Measurements from ENCODE around the gene LRRC37A2. TPM values are rescaled to one million over a fixed set of nuclear protein-coding genes. Genes with fewer than 3 reads are reported as not detected.
"Not testable (repeated sequence)": the region's sequence is repeated elsewhere in the genome, so short reads cannot be mapped to it uniquely, and the experiment has no call there.

Gene LRRC37A2
- total and polyA plus RNA-seq, 2 of the 8 experiments (the other 6 are each of a cell fraction or from before 2014, with no cell fraction given): 4.7 to 10.7 TPM

- H2BK12ac ChIP-seq (ENCODE audit: low read depth, low read length); H4K5ac ChIP-seq (ENCODE audit: insufficient read length, low read depth, low read length); H4K20me1 ChIP-seq (replicated peaks in 1 of 2; ENCODE audit: control insufficient read depth in 1 of 2, insufficient read depth in 2 of 2, low read length in 2 of 2); H2BK5ac ChIP-seq (ENCODE audit: low read depth, low read length); H3K9ac ChIP-seq (replicated peaks in 1 of 4; ENCODE audit: extremely low read depth in 1 of 4, low read depth in 3 of 4, low read length in 3 of 4); H3K79me2 ChIP-seq (ENCODE audit: control insufficient read depth in 1 of 2, insufficient read depth in 2 of 2, low read length in 2 of 2); H3K4me3 ChIP-seq (ENCODE audit: extremely low read depth in 1 of 4, insufficient read depth in 2 of 4, low read depth in 3 of 4, low read length in 4 of 4); H2BK15ac ChIP-seq (ENCODE audit: low read length); H3K14ac ChIP-seq (ENCODE audit: insufficient read length); H2BK120ac ChIP-seq (replicated peaks; ENCODE audit: low read depth, low read length); H2AK5ac ChIP-seq (ENCODE audit: low read depth, low read length); H3K23ac ChIP-seq (ENCODE audit: insufficient read length); H3K4ac ChIP-seq (replicated peaks; ENCODE audit: insufficient read length, low read depth, low read length); H3K4me1 ChIP-seq (replicated peaks in 1 of 4; ENCODE audit: control insufficient read depth in 3 of 4, insufficient read depth in 4 of 4, low read length in 3 of 4); H3K36me3 ChIP-seq (ENCODE audit: control insufficient read depth in 2 of 4, insufficient read depth in 4 of 4, low read length in 3 of 4); H3K9me3 ChIP-seq (ENCODE audit: insufficient read depth in 2 of 2, low read depth in 1 of 2, low read length in 1 of 2); H3K27ac ChIP-seq (ENCODE audit: low read depth, low read length); H3K23me2 ChIP-seq (ENCODE audit: low read depth, low read length); DNase-seq (ENCODE audit: low read depth in 1 of 2, low spot score in 2 of 2); H3K4me2 ChIP-seq (ENCODE audit: insufficient read depth in 1 of 2, low read depth in 2 of 2, low read length in 2 of 2); H3K56ac ChIP-seq (replicated peaks; ENCODE audit: insufficient read length, low read depth, low read length); CTCF ChIA-PET (ENCODE audit: partially characterized antibody); H4K91ac ChIP-seq (replicated peaks; ENCODE audit: insufficient read length, low read length); H3K27me3 ChIP-seq (replicated peaks in 1 of 4; ENCODE audit: control insufficient read depth in 3 of 4, extremely low read depth in 1 of 4, insufficient read depth in 3 of 4, low read length in 3 of 4); H3K18ac ChIP-seq (ENCODE audit: extremely low read depth, low read length); POLR2A ChIA-PET (ENCODE audit: partially characterized antibody); H4K8ac ChIP-seq (ENCODE audit: extremely low read depth, insufficient read depth, low read length); H3K79me1 ChIP-seq (ENCODE audit: low read depth, low read length); H2BK20ac ChIP-seq (ENCODE audit: low read length); H2AFZ ChIP-seq (ENCODE audit: low read length); FAIRE-seq: not testable (repeated sequence)
- WGBS, 2 experiments (ENCODE audit: extremely low coverage in 1 of 2, insufficient coverage in 1 of 2, insufficient read length in 1 of 2, insufficient replicate concordance in 2 of 2, low coverage in 1 of 2, low lambda C conversion rate in 2 of 2, missing lambda C conversion rate in 1 of 2): no CpG with 5 or more reads among the region's 3 CpGs
These were observed 88.5 kb downstream of the LRRC37A2 start for GRCh38 chr17:46600767-46601166.

GRCh38 chr17:46603125-46603524 is 90.9 kb downstream of the LRRC37A2 start:
- H3K79me1 ChIP-seq (ENCODE audit: low read depth, low read length); H3K23ac ChIP-seq (ENCODE audit: insufficient read length); H4K91ac ChIP-seq (replicated peaks; ENCODE audit: insufficient read length, low read length); H2AK5ac ChIP-seq (ENCODE audit: low read depth, low read length); H2BK15ac ChIP-seq (ENCODE audit: low read length); H3K56ac ChIP-seq (replicated peaks; ENCODE audit: insufficient read length, low read depth, low read length); H3K36me3 ChIP-seq (ENCODE audit: control insufficient read depth in 2 of 4, insufficient read depth in 4 of 4, low read length in 3 of 4); H2BK20ac ChIP-seq (ENCODE audit: low read length); H4K20me1 ChIP-seq (replicated peaks in 1 of 2; ENCODE audit: control insufficient read depth in 1 of 2, insufficient read depth in 2 of 2, low read length in 2 of 2); H3K79me2 ChIP-seq (ENCODE audit: control insufficient read depth in 1 of 2, insufficient read depth in 2 of 2, low read length in 2 of 2); POLR2A ChIA-PET (ENCODE audit: partially characterized antibody); H4K5ac ChIP-seq (ENCODE audit: insufficient read length, low read depth, low read length); H2BK5ac ChIP-seq (ENCODE audit: low read depth, low read length); H2BK12ac ChIP-seq (ENCODE audit: low read depth, low read length); FAIRE-seq; DNase-seq (ENCODE audit: low read depth in 1 of 2, low spot score in 2 of 2); H2BK120ac ChIP-seq (replicated peaks; ENCODE audit: low read depth, low read length); H3K4me2 ChIP-seq (ENCODE audit: insufficient read depth in 1 of 2, low read depth in 2 of 2, low read length in 2 of 2); H3K9ac ChIP-seq (replicated peaks in 1 of 4; ENCODE audit: extremely low read depth in 1 of 4, low read depth in 3 of 4, low read length in 3 of 4); CTCF ChIA-PET (ENCODE audit: partially characterized antibody); H3K9me3 ChIP-seq (ENCODE audit: insufficient read depth in 2 of 2, low read depth in 1 of 2, low read length in 1 of 2); H3K23me2 ChIP-seq (ENCODE audit: low read depth, low read length); H3K14ac ChIP-seq (ENCODE audit: insufficient read length); H3K4me3 ChIP-seq (ENCODE audit: extremely low read depth in 1 of 4, insufficient read depth in 2 of 4, low read depth in 3 of 4, low read length in 4 of 4); H4K8ac ChIP-seq (ENCODE audit: extremely low read depth, insufficient read depth, low read length); H3K4me1 ChIP-seq (replicated peaks in 1 of 4; ENCODE audit: control insufficient read depth in 3 of 4, insufficient read depth in 4 of 4, low read length in 3 of 4); H3K27me3 ChIP-seq (replicated peaks in 1 of 4; ENCODE audit: control insufficient read depth in 3 of 4, extremely low read depth in 1 of 4, insufficient read depth in 3 of 4, low read length in 3 of 4); H3K27ac ChIP-seq (ENCODE audit: low read depth, low read length); H3K18ac ChIP-seq (ENCODE audit: extremely low read depth, low read length); H2AFZ ChIP-seq (ENCODE audit: low read length); H3K4ac ChIP-seq (replicated peaks; ENCODE audit: insufficient read length, low read depth, low read length): not testable (repeated sequence)
